ENCODE results near the gene SLC11A2. TPM values are rescaled to one million over a fixed set of nuclear protein-coding genes. Genes with fewer than 3 reads are reported as not detected.
"Not testable (repeated sequence)": the region's sequence is repeated elsewhere in the genome, so short reads cannot be mapped to it uniquely, and the experiment has no call there.

Gene SLC11A2
- total RNA-seq, 4 donors from 2014 or later, result 22.9 to 71.0 (median 61.4) TPM

- H3K9me3 ChIP-seq, result no peaks in the 10 kb centered on the region
- H3K27me3 ChIP-seq, result no peaks in the 10 kb centered on the region
- no peak overlapping the region for H3K27ac ChIP-seq
- no peaks in the 10 kb centered on the region for H3K36me3 ChIP-seq
- intact Hi-C loops (cut with DNase I; ENCODE audit: low total_unique reads), result no loop called here
- no peak for DNase-seq
- TF ChIP-seq CTCF (IDR thresholded peaks at IDR 0.05) (no peak), POLR2A (IDR thresholded peaks at IDR 0.05) (no peak)
- H3K4me1 ChIP-seq, result no peaks in the 10 kb centered on the region
- H3K4me3 ChIP-seq, result no peak overlapping the region
Observed at GRCh38 chr12:51019927-51020326, 6.3 kb downstream of the SLC11A2 start.

GRCh38 chr12:51018956-51019355, 7.2 kb downstream of the SLC11A2 start:
- Histone ChIP-seq H3K27me3 (no peaks in the 10 kb centered on the region), H3K4me3 (no peak overlapping the region), H3K9me3 (no peaks in the 10 kb centered on the region), H3K36me3 (no peaks in the 10 kb centered on the region), H3K27ac (no peak overlapping the region), H3K4me1 (peaks cover 0 to 3% of the 10 kb centered on the region in 2 donors)
- no peak for TF ChIP-seq POLR2A (IDR thresholded peaks at IDR 0.05)
- DNase-seq, result no peak
- intact Hi-C loops (cut with DNase I; ENCODE audit: low total_unique reads), result no loop called here

- Histone ChIP-seq H3K36me3 (no peaks in the 10 kb centered on the region), H3K9me3 (no peaks in the 10 kb centered on the region), H3K4me1 (peaks cover 0 to 3% of the 10 kb centered on the region in 2 donors), H3K4me3 (no peak overlapping the region), H3K27ac (no peak overlapping the region), H3K27me3 (no peaks in the 10 kb centered on the region)
- intact Hi-C loops (cut with DNase I; ENCODE audit: low total_unique reads), result no loop called here
- no peak for DNase-seq
- TF ChIP-seq CTCF (IDR thresholded peaks at IDR 0.05) (no peak), POLR2A (IDR thresholded peaks at IDR 0.05) (no peak)
Observed at GRCh38 chr12:51017452-51017851, 8.7 kb downstream of the SLC11A2 start.

- H3K27ac ChIP-seq; H3K27me3 ChIP-seq; DNase-seq; H3K4me3 ChIP-seq; intact Hi-C loops (cut with DNase I; ENCODE audit: low total_unique reads); H3K4me1 ChIP-seq; H3K9me3 ChIP-seq; H3K36me3 ChIP-seq: not testable (repeated sequence)
Observed at GRCh38 chr12:51014467-51014866, 11.7 kb downstream of the SLC11A2 start.

GRCh38 chr12:51013441-51013840, 12.7 kb downstream of the SLC11A2 start:
- TF ChIP-seq POLR2A (IDR thresholded peaks at IDR 0.05) (no peak), CTCF (IDR thresholded peaks at IDR 0.05) (no peak)
- DNase-seq, result no peak
- H3K4me3 ChIP-seq, result no peak overlapping the region
- H3K36me3 ChIP-seq, result no peaks in the 10 kb centered on the region
- no peak overlapping the region for H3K27ac ChIP-seq
- intact Hi-C loops (cut with DNase I; ENCODE audit: low total_unique reads), result no loop called here
- H3K9me3 ChIP-seq, result no peaks in the 10 kb centered on the region
- H3K27me3 ChIP-seq, result no peaks in the 10 kb centered on the region
- peaks cover 3% of the 10 kb centered on the region in 2 donors for H3K4me1 ChIP-seq

GRCh38 chr12:51012570-51013236, 13.5 kb downstream of the SLC11A2 start:
- intact Hi-C loops (cut with DNase I; ENCODE audit: low total_unique reads), result no loop called here
- no peak for TF ChIP-seq CTCF (IDR thresholded peaks at IDR 0.05)
- no peak for TF ChIP-seq POLR2A (IDR thresholded peaks at IDR 0.05)
- H3K36me3 ChIP-seq, result no peaks in the 10 kb centered on the region
- H3K27ac ChIP-seq, result no peak overlapping the region
- no peak overlapping the region for H3K4me3 ChIP-seq
- H3K9me3 ChIP-seq, result no peaks in the 10 kb centered on the region
- DNase-seq, result no peak
- H3K4me1 ChIP-seq, result peaks cover 3% of the 10 kb centered on the region in 2 donors
- H3K27me3 ChIP-seq, result no peaks in the 10 kb centered on the region
